HG03135 (cell line): Measurements from ENCODE around the gene SLC17A9.
"Not testable (repeated sequence)": the region's sequence is repeated elsewhere in the genome, so short reads cannot be mapped to it uniquely, and the experiment has no call there.

Experiments
- ATAC-seq: cut with Tn5 transposase; IDR thresholded peaks from one replicate; pipeline ENCODE4 v1.9.1; 2021; ENCODE audit warnings: mild to moderate bottlenecking, moderate library complexity; ENCODE audit not compliant: unreplicated experiment

The SLC17A9 gene

GRCh38 chr20:62918831-62919230, 33.7 kb upstream of the SLC17A9 start:
- ATAC-seq = no peak

GRCh38 chr20:62920039-62920645, 32.4 kb upstream of the SLC17A9 start:
- no peak for ATAC-seq

DNA sequence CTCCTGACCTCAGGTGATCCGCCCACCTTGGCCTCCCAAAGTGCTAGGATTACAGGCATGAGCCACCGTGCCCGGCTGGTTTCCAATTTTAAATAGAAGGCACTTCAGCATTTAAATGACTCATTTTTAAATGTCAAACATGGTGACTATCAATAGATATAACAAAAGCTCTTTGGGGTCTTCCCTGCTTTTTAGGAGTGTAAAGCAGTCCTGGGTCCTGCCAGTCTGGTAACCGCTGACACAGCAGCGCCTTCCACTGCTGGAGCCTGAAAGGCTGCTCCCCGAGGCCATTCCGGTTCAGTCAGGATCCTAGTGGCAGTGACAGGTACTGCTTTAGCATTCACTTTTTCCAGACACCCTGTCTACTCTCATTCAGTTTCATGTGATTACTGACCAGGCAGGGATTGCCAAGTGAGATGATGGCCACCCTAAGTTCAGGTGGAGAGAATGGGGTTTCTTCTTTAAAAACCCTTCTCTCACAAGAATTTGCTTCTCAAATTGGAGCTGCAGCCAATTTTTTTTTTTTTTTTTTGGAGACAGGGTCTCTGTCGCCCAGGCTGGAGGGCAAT, 31.3 kb upstream of the SLC17A9 start:
- ATAC-seq = no peak

- no peak for ATAC-seq
Observed at GRCh38 chr20:62922451-62922921, 30.0 kb upstream of the SLC17A9 start.

DNA sequence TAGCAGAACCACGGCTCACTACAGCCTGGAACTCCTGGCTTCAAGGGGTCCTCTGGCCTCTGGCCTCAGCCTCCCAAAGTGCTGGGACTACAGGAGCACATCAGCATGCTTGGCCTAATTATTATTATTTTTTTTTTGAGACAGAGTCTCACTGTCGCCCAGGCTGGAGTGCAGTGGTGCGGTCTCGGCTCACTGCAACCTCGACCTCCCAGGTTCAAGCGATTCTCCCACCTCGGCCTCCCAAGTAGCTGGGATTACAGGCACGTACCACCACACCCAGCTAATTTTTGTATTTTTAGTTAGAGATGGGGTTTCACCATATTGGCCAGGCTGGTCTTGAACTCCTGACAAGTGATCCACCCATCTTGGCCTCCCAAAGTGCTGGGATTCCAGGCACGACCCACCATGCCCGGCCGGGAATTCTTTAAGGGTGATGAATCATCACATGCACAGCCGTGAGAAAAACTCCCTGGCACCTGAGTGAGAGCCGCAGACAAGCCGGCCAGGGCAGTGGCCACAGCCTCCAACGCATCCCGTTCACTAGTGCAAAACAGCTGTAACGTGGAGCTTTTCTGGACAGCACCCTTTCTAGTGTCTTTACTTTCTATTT, 29.3 kb upstream of the SLC17A9 start:
- ATAC-seq = not testable (repeated sequence)

DNA sequence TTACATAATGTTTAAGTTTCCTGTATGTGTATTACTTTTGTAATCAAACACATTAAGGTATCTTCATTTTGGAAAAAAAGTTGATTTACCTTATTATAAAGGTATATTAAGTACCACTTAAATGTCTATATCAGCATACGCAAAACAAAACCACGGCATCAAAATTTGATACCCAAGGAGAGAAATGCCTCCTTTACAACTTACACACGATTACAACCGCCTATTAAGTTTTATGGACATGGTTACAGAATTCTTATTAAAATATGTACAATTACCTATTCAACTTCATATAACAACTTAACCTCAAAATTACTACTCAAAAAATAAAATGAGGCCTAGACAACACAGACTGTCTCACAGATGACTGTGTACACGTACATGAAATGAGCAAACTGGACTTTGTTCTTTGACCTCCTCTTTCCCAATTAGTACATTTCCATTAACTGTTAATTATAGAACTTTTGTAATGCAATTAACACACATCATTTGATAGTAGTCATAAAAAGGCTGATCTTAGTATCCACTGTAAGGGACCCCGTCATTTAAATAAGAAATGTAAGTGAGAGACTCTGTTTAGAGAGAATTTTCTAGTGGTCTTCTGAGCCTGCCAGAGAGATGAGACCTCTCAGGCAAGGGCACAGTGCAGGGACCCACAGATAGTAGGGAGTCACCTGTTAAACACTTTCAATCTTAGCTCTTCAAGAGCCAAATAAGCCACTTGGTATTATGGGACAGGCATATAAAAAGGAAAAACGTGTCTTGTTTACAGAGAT, 28.7 kb upstream of the SLC17A9 start:
- no peak for ATAC-seq

GRCh38 chr20:62924442-62925075, 27.9 kb upstream of the SLC17A9 start:
- ATAC-seq = no peak

GRCh38 chr20:62925076-62925419, 27.5 kb upstream of the SLC17A9 start:
- ATAC-seq = no peak

DNA sequence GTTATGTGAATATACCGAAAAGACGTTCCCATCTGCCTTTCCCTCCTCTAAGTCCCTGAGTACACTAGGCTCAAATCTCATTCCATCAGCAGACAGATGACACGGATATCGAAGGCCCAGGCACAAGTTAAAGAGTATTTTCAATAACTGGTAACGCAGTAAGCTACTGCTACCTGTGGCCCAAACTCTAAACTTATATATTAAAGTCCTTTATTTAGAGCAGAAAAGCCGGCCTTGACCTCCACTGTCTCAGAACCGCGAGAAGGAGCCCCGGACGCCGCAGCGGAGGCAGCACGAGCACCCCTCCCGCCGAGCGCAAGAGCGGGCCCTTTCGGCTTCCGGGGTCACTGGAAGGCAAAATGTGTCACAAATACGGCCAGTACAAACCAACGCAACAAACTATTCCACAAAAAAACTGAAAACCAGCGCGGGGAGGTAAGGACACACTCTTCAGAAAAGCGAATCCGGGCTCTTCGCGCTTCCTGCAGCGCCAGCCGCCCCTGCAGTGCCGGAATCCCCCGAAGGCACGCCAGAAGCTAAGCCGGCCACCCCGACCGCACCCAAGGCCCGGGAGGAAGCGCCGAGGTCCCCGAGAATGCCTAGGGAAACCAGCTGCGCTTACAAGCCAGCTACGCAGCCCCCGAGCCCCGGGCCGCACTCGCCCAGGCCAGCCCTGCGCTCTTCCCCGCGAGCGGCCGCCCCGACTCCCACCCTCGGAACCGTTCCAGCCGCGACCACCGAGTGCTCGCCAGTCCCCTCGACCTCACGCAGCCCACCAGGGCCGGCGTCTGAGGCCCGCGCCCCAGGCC, 26.9 kb upstream of the SLC17A9 start:
- ATAC-seq = peak; percentile 20

- peak; percentile 70 for ATAC-seq
Observed at GRCh38 chr20:62926229-62927127, 26.0 kb upstream of the SLC17A9 start, which contains the start of gene DIDO1. TSS of gene DIDO1 (minus strand) at chr20:62926505.

DNA sequence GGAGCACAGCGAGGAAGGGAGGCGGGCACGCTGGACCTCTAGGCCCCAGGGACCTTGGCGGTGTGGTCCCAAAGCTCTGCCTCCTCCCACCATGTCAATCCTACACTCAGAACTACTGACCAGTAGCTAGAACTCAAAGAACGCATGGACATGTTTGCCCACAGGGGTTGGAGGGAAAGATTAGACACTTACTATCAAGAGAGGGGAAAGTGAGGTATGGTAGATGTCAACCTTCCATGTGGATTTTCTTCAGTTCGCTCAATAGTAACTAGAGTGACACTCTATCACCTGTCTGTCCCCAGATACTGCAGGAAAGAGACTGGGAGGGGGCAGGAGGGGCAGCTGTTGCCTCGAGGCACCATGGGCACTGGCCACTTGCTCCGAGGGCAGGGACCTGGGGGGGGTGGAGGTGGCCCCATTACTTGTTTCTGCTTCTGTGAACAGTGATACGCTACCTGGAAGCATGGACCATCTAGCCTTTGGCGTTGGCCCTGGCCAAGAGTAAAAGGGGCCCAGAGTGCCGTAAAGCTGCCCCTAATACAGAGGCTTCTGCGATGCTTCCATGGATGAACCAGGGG, 25.3 kb upstream of the SLC17A9 start:
- no peak for ATAC-seq

GRCh38 chr20:62928246-62928939, 24.1 kb upstream of the SLC17A9 start:
- no peak for ATAC-seq

- no peak for ATAC-seq
Observed at GRCh38 chr20:62929051-62929538, 23.4 kb upstream of the SLC17A9 start.

GRCh38 chr20:62931464-62931863, 21.0 kb upstream of the SLC17A9 start:
- no peak for ATAC-seq

- ATAC-seq = no peak
Observed at GRCh38 chr20:62933966-62934365, 18.5 kb upstream of the SLC17A9 start.

GRCh38 chr20:62935204-62935967, 17.1 kb upstream of the SLC17A9 start:
- ATAC-seq = no peak

DNA sequence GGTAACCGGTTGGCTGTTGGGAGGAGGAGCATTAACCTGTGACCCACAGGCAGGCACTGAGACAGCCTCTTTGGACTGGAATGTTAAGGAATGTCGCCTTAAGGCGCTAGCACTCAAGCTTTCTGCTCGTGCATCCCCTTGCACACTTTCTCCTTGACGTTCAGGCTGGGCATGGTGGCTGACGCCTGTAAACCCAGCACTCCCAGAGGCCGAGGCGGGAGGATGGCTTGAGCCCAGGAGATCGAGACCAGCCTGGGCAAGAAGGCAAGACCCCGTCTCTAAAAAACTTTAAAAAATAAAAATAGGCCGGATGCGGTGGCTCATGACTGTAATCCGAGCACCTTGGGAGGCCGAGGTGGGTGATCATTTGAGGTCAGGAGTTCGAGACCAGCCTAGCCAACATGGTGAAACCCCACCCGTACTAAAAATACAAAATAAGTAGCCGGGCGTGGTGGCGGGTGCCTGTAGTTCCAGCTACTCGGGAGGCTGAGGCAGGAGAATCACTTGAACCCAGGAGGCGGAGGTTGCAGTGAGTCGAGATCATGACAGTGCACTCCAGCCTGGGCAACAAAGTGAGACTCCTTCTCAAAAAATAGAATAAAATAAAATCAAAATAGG, 16.4 kb upstream of the SLC17A9 start:
- no peak for ATAC-seq
